Esophagus squamous epithelium (tissue), 4 donors: Measurements from ENCODE around the gene ATP2B2.

Experiments used
- POLR2A ChIP-seq, 4 donors: fragments of 450-650 bp; IDR thresholded peaks; one replicate each; pipeline ENCODE4 v1.6.1; 2017; ENCODE audit warnings: antibody characterized with exemption in 4 of 4, mild to moderate bottlenecking in 4 of 4, moderate library complexity in 3 of 4
- TF ChIP-seq, protein P1 (sequence below), 6 experiments: fragments of 450-650 bp in 4 of 6; fragments of 200-600 bp in 2 of 6; sonication (generic) in 2 of 6; IDR thresholded peaks; one replicate each; pipeline ENCODE4 v1.5.1; 2016 to 2019; ENCODE audit warnings: antibody characterized with exemption in 6 of 6, mild to moderate bottlenecking in 4 of 6, moderate library complexity in 4 of 6

DNA sequence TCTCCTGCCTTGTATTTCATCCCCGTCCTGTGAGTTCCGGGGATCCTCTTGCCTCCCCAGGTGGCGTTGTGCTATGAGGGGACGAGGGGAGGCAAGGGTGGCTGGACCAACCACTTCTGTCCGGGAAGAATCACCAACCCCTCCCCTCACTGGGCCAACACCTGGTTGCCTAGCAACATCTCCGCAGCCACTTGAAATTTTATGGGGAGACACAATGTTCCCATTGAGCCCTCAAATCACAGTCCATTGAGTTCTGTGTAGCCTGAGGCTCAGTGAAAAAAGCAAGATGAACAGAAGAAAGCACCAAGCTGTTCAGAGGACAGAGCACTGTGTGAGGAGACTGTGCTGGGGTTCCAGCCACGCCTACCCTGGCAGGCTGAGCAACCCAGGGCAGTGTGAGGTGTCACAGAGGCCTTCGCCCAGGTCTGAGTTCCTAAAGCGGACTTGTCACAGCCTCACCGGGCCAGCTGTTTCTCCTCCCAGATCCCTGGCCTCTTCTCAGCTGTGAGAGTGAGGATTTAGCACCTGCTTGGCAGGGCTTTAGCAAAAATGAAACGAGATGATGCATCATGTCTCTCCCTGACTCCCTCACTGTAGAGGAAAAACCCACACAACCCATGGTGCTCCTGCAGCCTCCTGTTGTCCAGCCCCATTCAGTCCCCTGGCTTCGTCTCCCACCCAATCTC lies 76.8 kb downstream of the ATP2B2 start:
- TF ChIP-seq, protein P1, sequence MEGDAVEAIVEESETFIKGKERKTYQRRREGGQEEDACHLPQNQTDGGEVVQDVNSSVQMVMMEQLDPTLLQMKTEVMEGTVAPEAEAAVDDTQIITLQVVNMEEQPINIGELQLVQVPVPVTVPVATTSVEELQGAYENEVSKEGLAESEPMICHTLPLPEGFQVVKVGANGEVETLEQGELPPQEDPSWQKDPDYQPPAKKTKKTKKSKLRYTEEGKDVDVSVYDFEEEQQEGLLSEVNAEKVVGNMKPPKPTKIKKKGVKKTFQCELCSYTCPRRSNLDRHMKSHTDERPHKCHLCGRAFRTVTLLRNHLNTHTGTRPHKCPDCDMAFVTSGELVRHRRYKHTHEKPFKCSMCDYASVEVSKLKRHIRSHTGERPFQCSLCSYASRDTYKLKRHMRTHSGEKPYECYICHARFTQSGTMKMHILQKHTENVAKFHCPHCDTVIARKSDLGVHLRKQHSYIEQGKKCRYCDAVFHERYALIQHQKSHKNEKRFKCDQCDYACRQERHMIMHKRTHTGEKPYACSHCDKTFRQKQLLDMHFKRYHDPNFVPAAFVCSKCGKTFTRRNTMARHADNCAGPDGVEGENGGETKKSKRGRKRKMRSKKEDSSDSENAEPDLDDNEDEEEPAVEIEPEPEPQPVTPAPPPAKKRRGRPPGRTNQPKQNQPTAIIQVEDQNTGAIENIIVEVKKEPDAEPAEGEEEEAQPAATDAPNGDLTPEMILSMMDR (IDR thresholded peaks at IDR 0.05) = no peak
- no peak for TF ChIP-seq POLR2A (IDR thresholded peaks at IDR 0.05)
